H1 (cell line): ENCODE measurements around the gene KIF26A. TPM values are rescaled to one million over a fixed set of nuclear protein-coding genes. Genes with fewer than 3 reads are reported as not detected.

ENCODE experiments used
- CTCF ChIA-PET: fragments of 300-600 bp; sonication (Branson Sonifier 250); formaldehyde crosslinking; loops from one replicate; lab custom pipeline; 2021; ENCODE audit not compliant: partially characterized antibody; lab: Charles Lee
- POLR2A ChIA-PET: fragments of 300-600 bp; sonication (Branson Sonifier 250); formaldehyde crosslinking; loops from one replicate; lab custom pipeline; 2021; ENCODE audit warnings: inconsistent platforms; ENCODE audit not compliant: partially characterized antibody; lab: Charles Lee
- DNase-seq, 2 experiments: peaks; one replicate each; pipeline versions ENCODE4 v3.0.0 to v3.0.0-alpha.2; 2010 to 2022; ENCODE audit warnings: low spot score in 2 of 2, low read depth in 1 of 2, mixed read lengths in 1 of 2
- FAIRE-seq: peaks from 2 replicates; lab custom pipeline; 2011; peaks lifted over from hg19 to GRCh38; lab: Jason Lieb, UNC
- H2AFZ ChIP-seq: 2 replicates; pipeline ENCODE4 v1.8.1; 2012; ENCODE audit warnings: low read length, inconsistent platforms
- H2AK5ac ChIP-seq: 2 replicates; pipeline ENCODE4 v1.6.1; 2013; ENCODE audit warnings: low read depth, low read length
- H2BK120ac ChIP-seq: replicated peaks from 2 replicates; pipeline ENCODE3; 2013; ENCODE audit warnings: low read depth, low read length, inconsistent platforms
- H2BK12ac ChIP-seq: 2 replicates; pipeline ENCODE4 v1.6.1; 2013; ENCODE audit warnings: low read depth, low read length
- H2BK15ac ChIP-seq: 2 replicates; pipeline ENCODE4 v1.6.1; 2013; ENCODE audit warnings: low read length
- H2BK20ac ChIP-seq: 2 replicates; pipeline ENCODE4 v1.6.1; 2013; ENCODE audit warnings: low read length
- H2BK5ac ChIP-seq: 2 replicates; pipeline ENCODE4 v1.6.1; 2013; ENCODE audit warnings: low read depth, low read length
- H3K14ac ChIP-seq: 2 replicates; pipeline ENCODE4 v1.6.1; 2013; ENCODE audit warnings: inconsistent platforms; ENCODE audit not compliant: insufficient read length
- H3K18ac ChIP-seq: 2 replicates; pipeline ENCODE4 v1.6.1; 2013; ENCODE audit warnings: low read length; ENCODE audit errors: extremely low read depth
- H3K23ac ChIP-seq: 2 replicates; pipeline ENCODE4 v1.6.1; 2013; ENCODE audit warnings: inconsistent platforms; ENCODE audit not compliant: insufficient read length
- H3K23me2 ChIP-seq: 2 replicates; pipeline ENCODE4 v1.6.1; 2013; ENCODE audit warnings: low read depth, low read length
- H3K27ac ChIP-seq: 2 replicates; pipeline ENCODE4 v1.6.1; 2011; ENCODE audit warnings: low read depth, low read length, inconsistent platforms
- H3K27me3 ChIP-seq, 4 experiments: replicated peaks in 1 of 4; 1 replicate in 1 of 4; 2 replicates in 3 of 4; pipeline versions ENCODE4 v1.6.1 to v1.8.1; 2011 to 2013; ENCODE audit warnings: low read length in 3 of 4, mild to moderate bottlenecking in 3 of 4, inconsistent platforms in 2 of 4, mixed read lengths in 2 of 4, moderate library complexity in 1 of 4; ENCODE audit not compliant: control insufficient read depth in 3 of 4, insufficient read depth in 3 of 4; ENCODE audit errors: extremely low read depth in 1 of 4
- H3K36me3 ChIP-seq, 4 experiments: 2 replicates each; pipeline versions ENCODE4 v1.6.1 to v1.8.1; 2011 to 2013; ENCODE audit warnings: mild to moderate bottlenecking in 4 of 4, low read length in 3 of 4, moderate library complexity in 2 of 4, control low read depth in 1 of 4, inconsistent platforms in 1 of 4; ENCODE audit not compliant: insufficient read depth in 4 of 4, control insufficient read depth in 2 of 4
- H3K4ac ChIP-seq: replicated peaks from 2 replicates; pipeline ENCODE3; 2013; ENCODE audit warnings: low read length, low read depth, mixed read lengths, inconsistent platforms; ENCODE audit not compliant: insufficient read length
- H3K4me1 ChIP-seq, 4 experiments: replicated peaks in 1 of 4; 1 replicate in 1 of 4; 2 replicates in 3 of 4; pipeline versions ENCODE4 v1.6.1 to v1.8.1; 2011 to 2013; ENCODE audit warnings: low read length in 3 of 4, inconsistent platforms in 2 of 4, mixed read lengths in 1 of 4; ENCODE audit not compliant: insufficient read depth in 4 of 4, control insufficient read depth in 3 of 4
- H3K4me2 ChIP-seq, 2 experiments: 2 replicates each; pipeline versions ENCODE4 v1.6.1 to v1.8.1; 2011 to 2013; ENCODE audit warnings: low read depth in 2 of 2, low read length in 2 of 2, control low read depth in 1 of 2, inconsistent platforms in 1 of 2, mild to moderate bottlenecking in 1 of 2; ENCODE audit not compliant: insufficient read depth in 1 of 2
- H3K4me3 ChIP-seq, 4 experiments: fragments of 200-600, 300-600 bp in 1 of 4; sonication (generic), shearing (Covaris generic), sonication (Bioruptor Twin) in 1 of 4; 2 replicates each; pipeline versions ENCODE4 v1.5.1 to v1.8.1; 2011 to 2016; ENCODE audit warnings: low read length in 4 of 4, low read depth in 3 of 4, control low read depth in 2 of 4, inconsistent platforms in 2 of 4, mild to moderate bottlenecking in 2 of 4, mixed read lengths in 1 of 4, moderate library complexity in 1 of 4; ENCODE audit not compliant: insufficient read depth in 2 of 4; ENCODE audit errors: extremely low read depth in 1 of 4
- H3K56ac ChIP-seq: replicated peaks from 2 replicates; pipeline ENCODE3; 2013; ENCODE audit warnings: low read depth, mild to moderate bottlenecking, mixed read lengths, low read length, inconsistent platforms; ENCODE audit not compliant: insufficient read length
- H3K79me1 ChIP-seq: 2 replicates; pipeline ENCODE4 v1.6.1; 2013; ENCODE audit warnings: low read depth, low read length, control low read depth
- H3K79me2 ChIP-seq, 2 experiments: 2 replicates each; pipeline versions ENCODE4 v1.6.1 to v1.8.1; 2012 to 2013; ENCODE audit warnings: low read length in 2 of 2, mild to moderate bottlenecking in 2 of 2, inconsistent platforms in 1 of 2; ENCODE audit not compliant: insufficient read depth in 2 of 2, control insufficient read depth in 1 of 2
- H3K9ac ChIP-seq, 4 experiments: replicated peaks in 1 of 4; 1 replicate in 1 of 4; 2 replicates in 3 of 4; pipeline versions ENCODE4 v1.6.1 to v1.8.1; 2011 to 2013; ENCODE audit warnings: low read depth in 3 of 4, low read length in 3 of 4, control low read depth in 2 of 4, mild to moderate bottlenecking in 2 of 4, moderate library complexity in 2 of 4, inconsistent platforms in 1 of 4; ENCODE audit errors: extremely low read depth in 1 of 4
- H3K9me3 ChIP-seq, 2 experiments: 2 replicates each; pipeline versions ENCODE4 v1.6.1 to v1.8.1; 2012 to 2013; ENCODE audit warnings: mild to moderate bottlenecking in 2 of 2, moderate library complexity in 2 of 2, control low read depth in 1 of 2, inconsistent platforms in 1 of 2, low read depth in 1 of 2, low read length in 1 of 2, mixed read lengths in 1 of 2; ENCODE audit not compliant: insufficient read depth in 2 of 2
- H4K20me1 ChIP-seq, 2 experiments: replicated peaks in 1 of 2; 2 replicates each; pipeline versions ENCODE3 to v1.8.1; 2011 to 2013; ENCODE audit warnings: inconsistent platforms in 2 of 2, low read length in 2 of 2, mild to moderate bottlenecking in 1 of 2; ENCODE audit not compliant: insufficient read depth in 2 of 2, control insufficient read depth in 1 of 2
- H4K5ac ChIP-seq: 2 replicates; pipeline ENCODE4 v1.6.1; 2013; ENCODE audit warnings: low read length, low read depth, mixed read lengths, inconsistent platforms; ENCODE audit not compliant: insufficient read length
- H4K8ac ChIP-seq: 2 replicates; pipeline ENCODE4 v1.8.0; 2013; ENCODE audit warnings: mild to moderate bottlenecking, moderate library complexity, low read length, inconsistent platforms; ENCODE audit not compliant: insufficient read depth; ENCODE audit errors: extremely low read depth
- H4K91ac ChIP-seq: replicated peaks from 2 replicates; pipeline ENCODE3; 2013; ENCODE audit warnings: low read length, mixed read lengths, inconsistent platforms; ENCODE audit not compliant: insufficient read length
- CTBP2 ChIP-seq: IDR thresholded peaks from 2 replicates; pipeline ENCODE4 v1.7.0; 2011; ENCODE audit warnings: borderline replicate concordance, mild to moderate bottlenecking, moderate library complexity, mixed read lengths, low read length; ENCODE audit not compliant: insufficient read depth, insufficient read length
- GTF2F1 ChIP-seq: IDR thresholded peaks from 2 replicates; pipeline ENCODE4 v1.6.1; 2012; ENCODE audit warnings: low read depth, low read length, improper control_type of control experiment, borderline replicate concordance
- JUN ChIP-seq: IDR thresholded peaks from 2 replicates; pipeline ENCODE4 v1.6.1; 2011; ENCODE audit warnings: low read depth, mild to moderate bottlenecking, improper control_type of control experiment, low read length
- KDM5A ChIP-seq: fragments of 200-600 bp; IDR thresholded peaks from 2 replicates; pipeline ENCODE4 v1.7.1; 2012; ENCODE audit warnings: mild to moderate bottlenecking, low read length, inconsistent platforms, mixed read lengths
- NANOG ChIP-seq: IDR thresholded peaks from 2 replicates; pipeline ENCODE4 v1.6.1; 2011; ENCODE audit warnings: low read length, low read depth, mild to moderate bottlenecking, inconsistent platforms; ENCODE audit not compliant: insufficient read depth, poor library complexity, severe bottlenecking
- POLR2A ChIP-seq, 2 experiments: IDR thresholded peaks; 1 replicate in 1 of 2; 2 replicates in 1 of 2; pipeline ENCODE4 v1.6.1; 2011; ENCODE audit warnings: low read depth in 2 of 2, low read length in 2 of 2, mild to moderate bottlenecking in 2 of 2; ENCODE audit errors: control extremely low read depth in 1 of 2
- RBBP5 ChIP-seq: IDR thresholded peaks from 2 replicates; pipeline ENCODE4 v1.7.1; 2012; ENCODE audit warnings: low read depth, mild to moderate bottlenecking, inconsistent platforms, low read length, moderate library complexity, borderline replicate concordance
- RXRA ChIP-seq: IDR thresholded peaks from 2 replicates; pipeline ENCODE4 v1.6.1; 2011; ENCODE audit warnings: low read depth, mild to moderate bottlenecking, low read length, moderate library complexity; ENCODE audit not compliant: insufficient read depth
- SP2 ChIP-seq: IDR thresholded peaks from 2 replicates; pipeline ENCODE4 v1.6.1; 2012; ENCODE audit warnings: mild to moderate bottlenecking, low read length, inconsistent platforms
- SRF ChIP-seq: IDR thresholded peaks from 2 replicates; pipeline ENCODE4 v1.6.1; 2011; ENCODE audit warnings: mild to moderate bottlenecking, low read depth, low read length, moderate library complexity
- TAF7 ChIP-seq: optimal IDR thresholded peaks from 2 replicates; pipeline ENCODE3; 2011; ENCODE audit warnings: low read depth, mild to moderate bottlenecking, inconsistent platforms, low read length, moderate library complexity, borderline replicate concordance
- WGBS, 2 experiments: shearing (Covaris generic) in 1 of 2; methylation state at CpG; one replicate each; pipeline versions ENCODE4 v1.1.6 to v1.1.7; 2013 to 2015; ENCODE audit warnings: low lambda C conversion rate in 2 of 2, mixed read lengths in 2 of 2, inconsistent platforms in 1 of 2, low coverage in 1 of 2, missing lambda C conversion rate in 1 of 2; ENCODE audit not compliant: insufficient replicate concordance in 2 of 2, insufficient coverage in 1 of 2, insufficient read length in 1 of 2; ENCODE audit errors: extremely low coverage in 1 of 2, missing lambda C conversion rate in 1 of 2; 5-methylcytosine and 5-hydroxymethylcytosine counted together
- polyA plus RNA-seq, 7 experiments: library from polyadenylated mRNA; depleted of rRNA in 3 of 7; stranded (reverse) in 5 of 7; unstranded in 2 of 7; fragments of >200 nt in 5 of 7; fragments of 200-250 nt in 2 of 7; gene quantifications; 1 replicate in 5 of 7; 2 replicates in 1 of 7; 4 replicates in 1 of 7; pipeline versions ENCODE4 v1.2.1 to v1.2.3, GENCODE V29; 2011 to 2013; ENCODE audit warnings: missing spikeins in 2 of 7, mixed read lengths in 2 of 7
- total RNA-seq: library from RNA; stranded (reverse); fragmentation: NEBNext Ultra II Directional; extraction: Animal tissue kit (Norgen Biotek cat#: 25700); gene quantifications from 2 replicates; pipeline ENCODE4 v1.2.1, GENCODE V29; 2021
- TF ChIP-seq, protein P1 (sequence below): IDR thresholded peaks from 2 replicates; pipeline ENCODE4 v1.6.1; 2011; ENCODE audit warnings: low read depth, mild to moderate bottlenecking, low read length; ENCODE audit not compliant: insufficient read depth

KIF26A gene
- total and polyA plus RNA-seq, 2 of the 8 experiments (the other 6 are each of a cell fraction or from before 2014, with no cell fraction given): 11.5 to 41.6 TPM

- Histone ChIP-seq H3K18ac (no peak overlapping the region), H3K4me1 (peaks cover 0 to 14% (median 4%) of the 10 kb centered on the region in 4 experiments; a peak in 6 of 7 replicates), H4K91ac (no peak overlapping the region), H3K27ac (no peak overlapping the region), H3K23ac (no peak overlapping the region), H3K36me3 (no peaks in the 10 kb centered on the region), H3K27me3 (peaks cover 4 to 16% (median 13%) of the 10 kb centered on the region in 4 experiments; a peak in 6 of 7 replicates), H2BK120ac (no peak overlapping the region), H2BK20ac (no peak overlapping the region), H3K56ac (no peak overlapping the region), H3K14ac (no peak overlapping the region), H4K8ac (no peak overlapping the region), H4K20me1 (peaks cover 0 to 4% of the 10 kb centered on the region in 2 experiments), H2BK5ac (no peak overlapping the region), H3K79me1 (no peaks in the 10 kb centered on the region), H3K4me3 (no peak overlapping the region), H3K4ac (no peak overlapping the region), H2AFZ (no peak overlapping the region), H3K4me2 (no peak overlapping the region), H3K9ac (no peak overlapping the region), H3K23me2 (peaks cover 4% of the 10 kb centered on the region; the same call in 1 of the 2 replicates), H2BK15ac (no peak overlapping the region), H3K79me2 (no peaks in the 10 kb centered on the region), H2AK5ac (no peak overlapping the region), H2BK12ac (no peak overlapping the region), H4K5ac (no peak overlapping the region), H3K9me3 (no peaks in the 10 kb centered on the region)
- no peak for FAIRE-seq
- WGBS, 2 experiments: 94% methylated on average over 4 of the region's 6 CpGs; no CpG with 5 or more reads in 1 of the 2 experiments
- ChIA-PET CTCF (interaction anchor here (0.8 to 2.5 kb wide), 6 partner anchors 8 to 26 kb away, joined by 3 to 9 read pairs (median 4); no protein-coding TSS in a partner anchor), POLR2A (no interaction called here)
- no peak for TF ChIP-seq RXRA
- TF ChIP-seq RBBP5: no peak
- TF ChIP-seq TAF7: no peak
- TF ChIP-seq CTBP2: no peak
- TF ChIP-seq JUN: no peak
- TF ChIP-seq KDM5A: no peak
- TF ChIP-seq, protein P1, sequence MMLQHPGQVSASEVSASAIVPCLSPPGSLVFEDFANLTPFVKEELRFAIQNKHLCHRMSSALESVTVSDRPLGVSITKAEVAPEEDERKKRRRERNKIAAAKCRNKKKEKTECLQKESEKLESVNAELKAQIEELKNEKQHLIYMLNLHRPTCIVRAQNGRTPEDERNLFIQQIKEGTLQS: no peak
- TF ChIP-seq SP2: no peak
- no peak for TF ChIP-seq POLR2A (IDR thresholded peaks at IDR 0.05; ENCODE audit: control extremely low read depth in 1 of 2, low read depth in 2 of 2, low read length in 2 of 2)
- TF ChIP-seq SRF: no peak
- no peak for TF ChIP-seq NANOG
- no peak for TF ChIP-seq GTF2F1
- no peak for DNase-seq
Observed at GRCh38 chr14:104112113-104112505, 26.3 kb upstream of the KIF26A start.
